ENCODE data around the gene MYRF. TPM values are rescaled to one million over a fixed set of nuclear protein-coding genes. Genes with fewer than 3 reads are reported as not detected.
A peak's percentile ranks its signal among the peaks of the same experiment; 100 is the strongest.

Gene MYRF
- total RNA-seq, 1 experiment from 2014 or later: 1.0 TPM

GRCh38 chr11:61775606-61776554 lies 23.4 kb downstream of the MYRF start:
- no peak for DNase-seq (ENCODE audit: low spot score)

GRCh38 chr11:61776561-61777075 lies 24.2 kb downstream of the MYRF start:
- peak; percentile 34 for DNase-seq (ENCODE audit: low spot score)

GRCh38 chr11:61777234-61778090 lies 25.0 kb downstream of the MYRF start:
- DNase-seq (ENCODE audit: low spot score): no peak

DNA sequence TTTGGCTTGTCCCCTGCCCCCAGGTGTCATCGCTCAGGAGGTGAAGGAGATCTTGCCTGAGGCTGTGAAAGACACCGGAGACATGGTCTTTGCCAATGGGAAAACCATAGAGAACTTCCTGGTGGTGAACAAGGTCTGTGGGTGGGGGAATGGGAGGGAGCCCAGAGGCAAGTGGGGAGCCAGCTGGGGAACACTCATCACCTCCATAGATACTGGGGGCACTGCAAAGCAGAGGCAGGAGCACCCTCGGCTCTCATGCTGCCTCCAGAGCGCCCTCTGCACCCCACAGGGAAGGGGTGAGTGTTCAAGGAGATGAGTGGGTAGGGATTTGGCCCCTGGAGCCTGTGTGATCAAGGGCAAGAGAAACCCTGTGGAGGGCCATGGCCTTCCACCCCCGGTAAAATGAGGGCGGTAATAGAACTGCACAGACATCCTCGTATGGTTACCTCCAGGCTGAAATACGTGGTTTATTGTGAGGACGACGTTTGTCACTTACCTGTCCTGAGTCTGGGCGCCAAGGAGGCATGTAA lies 26.0 kb downstream of the MYRF start:
- no peak for DNase-seq (ENCODE audit: low spot score)

GRCh38 chr11:61778920-61779650 lies 26.6 kb downstream of the MYRF start:
- no peak for DNase-seq (ENCODE audit: low spot score)

GRCh38 chr11:61779666-61780525 lies 27.5 kb downstream of the MYRF start:
- no peak for DNase-seq (ENCODE audit: low spot score)

- no peak for DNase-seq (ENCODE audit: low spot score)
These were observed 28.2 kb downstream of the MYRF start for GRCh38 chr11:61780581-61781162.

GRCh38 chr11:61781585-61781984 lies 29.1 kb downstream of the MYRF start:
- DNase-seq (ENCODE audit: low spot score): no peak

DNA sequence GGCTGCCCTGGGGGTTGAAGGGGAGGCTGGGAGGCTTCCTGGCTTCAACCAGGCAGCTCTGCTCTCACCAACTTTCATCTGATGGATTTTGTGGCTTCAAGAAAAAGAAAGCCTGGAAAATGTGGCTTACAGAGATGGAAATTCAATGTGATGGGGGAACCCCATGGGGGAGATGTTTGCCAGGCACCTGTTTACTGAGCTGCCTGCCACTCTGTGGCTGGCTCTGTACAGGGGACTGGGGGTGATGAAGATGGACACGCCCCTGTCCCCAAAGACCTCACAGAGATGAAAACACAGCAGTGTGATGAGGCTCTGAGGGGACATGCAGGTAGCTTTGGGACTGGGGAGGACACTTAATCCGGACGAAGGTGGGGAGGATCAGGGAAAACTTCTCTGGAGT lies 29.9 kb downstream of the MYRF start:
- DNase-seq (ENCODE audit: low spot score): no peak

- DNase-seq (ENCODE audit: low spot score): no peak
These were observed 30.4 kb downstream of the MYRF start for GRCh38 chr11:61782841-61783240.

GRCh38 chr11:61783717-61784505 lies 31.5 kb downstream of the MYRF start:
- no peak for DNase-seq (ENCODE audit: low spot score)

GRCh38 chr11:61784506-61784805 lies 32.0 kb downstream of the MYRF start:
- DNase-seq (ENCODE audit: low spot score): no peak

DNA sequence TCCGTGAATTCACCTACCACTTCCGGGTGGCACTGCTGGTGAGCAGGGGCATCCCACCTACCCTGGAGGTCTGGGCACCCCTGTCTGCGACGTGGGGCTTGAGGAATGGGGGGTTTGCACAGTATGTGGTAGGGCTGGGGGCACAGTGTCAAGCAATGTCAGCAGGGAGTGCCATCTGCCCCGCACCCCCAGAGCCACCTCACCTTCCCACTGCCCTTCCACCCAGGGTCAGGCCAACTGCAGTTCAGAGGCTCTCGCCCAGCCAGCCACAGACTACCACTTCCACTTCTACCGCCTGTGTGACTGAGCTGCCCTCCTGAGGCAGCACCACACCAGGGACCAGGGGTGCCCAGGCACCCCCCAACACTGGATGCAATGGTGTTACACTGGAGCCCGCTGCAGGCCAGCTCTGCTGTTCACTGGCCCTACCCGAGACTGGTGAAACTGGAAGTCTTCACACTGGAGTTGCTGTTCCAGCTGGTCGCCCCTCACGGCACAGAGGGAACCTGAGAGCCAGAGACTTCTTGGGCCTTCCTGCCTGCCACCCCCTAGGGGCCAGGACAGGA lies 33.5 kb downstream of the MYRF start:
- DNase-seq (ENCODE audit: low spot score): no peak

- DNase-seq (ENCODE audit: low spot score): no peak
These were observed 35.6 kb downstream of the MYRF start for GRCh38 chr11:61787928-61788491.

- peak; percentile 81 for DNase-seq (ENCODE audit: low spot score)
These were observed 39.4 kb downstream of the MYRF start for GRCh38 chr11:61791737-61792309.

DNA sequence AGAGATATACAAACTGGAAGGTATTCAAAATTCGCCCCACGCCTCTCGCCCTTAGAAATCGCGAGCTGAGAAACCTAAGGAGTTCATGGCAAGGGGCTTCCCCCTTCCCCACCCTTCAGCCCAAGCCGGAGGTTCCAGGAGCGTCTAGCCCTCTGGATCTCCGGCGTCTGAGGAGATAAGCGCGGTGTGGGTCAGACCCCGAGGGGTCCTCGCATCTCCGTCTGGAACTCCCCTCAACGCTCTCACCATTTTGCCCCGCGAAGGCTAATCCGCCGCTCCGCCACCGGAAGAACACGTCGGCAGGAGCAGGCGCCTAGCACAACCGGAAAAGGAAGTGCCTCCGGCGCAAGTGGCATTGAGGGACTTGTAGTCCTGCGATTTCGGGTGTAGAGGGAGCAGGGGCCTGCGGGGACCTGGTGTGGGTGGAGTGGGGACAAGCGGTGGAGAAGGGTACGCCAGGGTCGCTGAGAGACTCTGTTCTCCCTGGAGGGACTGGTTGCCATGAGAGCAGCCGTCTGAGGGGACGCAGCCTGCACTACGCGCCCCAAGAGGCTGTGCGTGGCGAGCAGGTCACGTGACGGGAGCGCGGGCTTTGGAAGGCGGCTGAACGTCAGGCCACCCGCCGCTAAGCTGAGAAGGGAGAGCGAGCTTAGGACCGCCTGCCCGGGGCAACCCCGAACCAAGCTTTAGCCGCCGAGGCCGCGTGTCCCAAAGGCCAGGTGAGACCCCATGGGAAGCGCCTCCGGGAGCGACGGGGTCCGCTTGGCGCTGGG lies 40.1 kb downstream of the MYRF start, which contains the start of the genes FEN1 and TMEM258:
TSS of gene FEN1 (plus strand) at position 602 of the 773 bp plus-strand sequence. CDS start 2,451 bp downstream, outside the sequence.
TSS of gene TMEM258 (minus strand) at position 290 of the 773 bp plus-strand sequence. CDS start at position 249, 41 bp downstream.
- DNase-seq (ENCODE audit: low spot score): peak; percentile 92

Data from H4 (cell line).